ENCODE data around the gene NHS.
"Not testable (repeated sequence)": the region's sequence is repeated elsewhere in the genome, so short reads cannot be mapped to it uniquely, and the experiment has no call there.

NHS gene

GRCh38 chrX:17409566-17410290, 34.7 kb downstream of the NHS start:
- no peak for DNase-seq

DNA sequence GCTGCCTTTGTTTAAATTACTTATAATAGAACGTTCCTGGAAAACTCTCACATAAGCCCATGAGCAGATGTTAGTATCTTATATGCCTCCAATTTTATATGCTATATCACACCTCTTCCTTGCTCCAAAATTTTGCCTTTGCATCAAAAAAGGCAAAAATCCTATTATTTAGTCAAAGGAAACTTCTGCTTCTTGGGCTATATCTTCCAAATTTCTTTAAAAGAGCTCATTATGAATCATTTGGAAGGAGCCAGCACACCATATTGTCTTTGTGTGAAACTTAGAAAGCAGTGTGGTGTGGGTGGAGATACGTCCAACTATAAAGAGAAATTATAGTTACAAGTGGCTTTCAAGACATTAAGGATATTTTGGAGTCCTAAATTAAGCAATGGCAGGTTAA, 35.7 kb downstream of the NHS start:
- no peak for DNase-seq

DNA sequence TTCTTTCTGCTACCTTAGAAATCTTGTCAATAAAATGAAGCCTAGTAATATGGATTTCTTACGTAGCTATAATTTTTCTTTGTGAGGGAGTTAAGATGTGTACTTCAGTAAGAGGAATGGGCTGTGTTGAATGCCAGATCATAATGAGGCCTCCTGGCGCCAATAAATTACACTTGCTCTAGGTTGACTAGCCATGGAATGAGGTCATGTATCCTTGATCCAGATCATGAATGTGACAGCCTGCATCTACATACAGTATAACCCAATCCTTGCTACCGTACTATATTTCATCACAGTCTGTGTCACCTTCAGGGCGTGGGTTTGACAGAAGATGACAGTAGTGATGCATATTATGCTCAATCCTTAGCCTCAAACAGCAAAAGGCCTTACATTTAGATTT, 36.2 kb downstream of the NHS start:
- no peak for DNase-seq

- no peak for DNase-seq
These were observed 37.7 kb downstream of the NHS start for GRCh38 chrX:17412692-17413091.

DNA sequence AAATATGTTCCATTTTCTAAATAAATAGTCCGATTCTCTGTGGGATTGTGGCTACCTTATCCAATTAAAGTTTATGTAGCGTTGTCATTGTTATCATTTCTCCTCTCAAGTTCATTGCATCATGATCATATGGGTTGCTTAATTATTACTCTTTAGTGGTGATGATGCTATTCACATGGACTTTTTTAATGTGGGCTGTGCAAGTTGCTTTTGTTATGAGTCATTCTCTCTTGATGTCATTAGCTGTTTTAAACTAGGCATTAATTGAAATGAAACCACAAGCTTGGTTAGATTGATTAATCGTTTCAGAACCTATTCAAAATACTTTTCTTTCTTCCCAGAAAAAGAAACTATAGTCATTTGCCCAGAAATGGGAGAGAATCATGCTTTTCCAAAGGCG, 38.2 kb downstream of the NHS start:
- DNase-seq: no peak

DNA sequence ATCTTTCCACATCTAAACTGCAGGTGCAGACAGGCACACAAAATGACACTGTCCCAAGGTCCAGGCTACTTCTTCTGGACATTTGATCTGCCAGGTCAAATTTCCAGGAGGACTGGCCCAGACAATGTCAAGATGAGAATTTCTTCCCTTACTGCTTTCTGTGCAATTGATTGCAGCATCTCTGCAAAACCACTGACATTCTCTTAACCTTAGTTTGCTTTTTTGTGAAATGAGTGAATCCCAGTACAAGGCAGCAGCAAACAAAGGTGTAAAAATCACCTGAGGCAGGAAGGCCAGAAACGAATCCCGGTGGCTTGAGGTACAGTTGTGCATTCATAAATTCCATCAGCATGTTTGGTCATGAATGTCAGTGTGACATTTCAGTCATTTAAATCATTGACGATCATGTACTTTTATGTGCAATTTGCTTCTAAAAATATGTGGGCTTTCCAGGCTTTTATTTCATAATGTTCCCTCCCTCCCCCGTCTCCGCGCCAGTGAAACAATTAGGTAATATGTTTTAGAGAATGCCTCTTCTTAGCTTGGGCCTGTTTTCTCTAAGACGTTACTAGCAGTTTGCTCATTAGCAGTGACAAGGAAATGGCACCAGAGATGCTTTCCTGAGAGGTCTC, 39.1 kb downstream of the NHS start:
- DNase-seq: no peak

GRCh38 chrX:17414839-17415238, 39.8 kb downstream of the NHS start:
- no peak for DNase-seq

- no peak for DNase-seq
These were observed 40.3 kb downstream of the NHS start for GRCh38 chrX:17415242-17415810.

- DNase-seq: no peak
These were observed 42.4 kb downstream of the NHS start for GRCh38 chrX:17417372-17417771.

- DNase-seq: no peak
These were observed 50.1 kb downstream of the NHS start for GRCh38 chrX:17425136-17425535.

DNA sequence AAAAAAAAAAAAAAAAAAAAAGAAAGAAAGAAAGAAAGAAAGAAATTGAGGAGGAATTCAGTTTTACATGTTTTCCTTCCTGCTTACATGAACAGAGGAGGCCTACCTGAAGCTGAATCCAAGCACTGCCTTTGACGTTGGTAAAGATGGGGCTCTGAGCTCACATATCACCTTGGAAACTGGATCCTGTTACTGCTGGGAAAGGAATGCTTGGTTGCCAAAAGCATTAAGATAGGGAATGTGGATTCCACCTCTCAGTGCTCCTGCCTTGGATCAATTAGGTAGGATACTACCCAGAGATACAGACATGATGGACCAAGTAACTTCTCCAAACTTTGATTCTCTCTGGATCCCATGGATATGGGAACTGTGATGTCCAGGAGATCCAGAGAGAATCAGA, 50.6 kb downstream of the NHS start:
- no peak for DNase-seq

DNA sequence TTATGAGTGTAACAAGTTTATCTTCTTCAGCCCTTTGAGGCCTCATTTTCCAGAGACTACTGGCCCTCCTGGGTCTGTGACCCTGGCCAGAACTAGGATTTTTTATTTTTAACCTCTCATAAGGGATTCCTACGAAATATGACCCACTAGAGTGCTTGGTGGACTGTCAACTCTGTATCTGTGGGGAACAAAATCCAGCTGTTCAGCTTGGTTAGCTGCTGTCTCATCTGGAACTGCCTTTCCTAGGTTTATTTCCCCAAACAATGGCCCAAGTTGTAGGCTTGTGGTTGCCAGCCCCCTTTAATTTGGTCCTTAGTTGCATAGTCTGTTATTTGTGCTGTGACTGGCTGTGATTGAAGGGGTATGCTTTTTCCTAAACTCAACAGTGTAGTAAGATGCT, 56.2 kb downstream of the NHS start:
- no peak for DNase-seq

- DNase-seq: no peak
These were observed 57.2 kb downstream of the NHS start for GRCh38 chrX:17432158-17432557.

GRCh38 chrX:17433965-17434364, 59.0 kb downstream of the NHS start:
- no peak for DNase-seq

GRCh38 chrX:17435476-17435875, 60.5 kb downstream of the NHS start:
- DNase-seq: no peak

DNA sequence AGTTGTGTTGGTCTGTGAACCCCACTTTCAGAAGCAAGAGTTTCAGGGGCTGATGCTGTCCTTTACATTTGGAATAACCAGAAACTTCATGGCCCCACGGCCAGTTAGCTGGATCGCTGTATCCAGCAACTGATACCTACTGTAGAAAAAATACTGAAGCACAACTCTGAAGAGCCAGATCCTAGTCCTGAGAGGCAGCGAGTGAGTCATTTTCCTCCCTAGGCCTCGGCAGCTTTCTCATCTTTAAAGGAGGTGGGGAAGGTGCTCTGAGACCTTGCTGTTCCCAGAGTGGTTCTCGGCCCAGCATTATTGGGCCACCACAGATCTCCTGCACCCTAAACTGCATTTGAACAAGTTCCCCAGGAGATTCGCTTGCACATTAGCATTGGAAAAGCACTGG, 63.2 kb downstream of the NHS start:
- no peak for DNase-seq

GRCh38 chrX:17440258-17440657, 65.3 kb downstream of the NHS start:
- no peak for DNase-seq

DNA sequence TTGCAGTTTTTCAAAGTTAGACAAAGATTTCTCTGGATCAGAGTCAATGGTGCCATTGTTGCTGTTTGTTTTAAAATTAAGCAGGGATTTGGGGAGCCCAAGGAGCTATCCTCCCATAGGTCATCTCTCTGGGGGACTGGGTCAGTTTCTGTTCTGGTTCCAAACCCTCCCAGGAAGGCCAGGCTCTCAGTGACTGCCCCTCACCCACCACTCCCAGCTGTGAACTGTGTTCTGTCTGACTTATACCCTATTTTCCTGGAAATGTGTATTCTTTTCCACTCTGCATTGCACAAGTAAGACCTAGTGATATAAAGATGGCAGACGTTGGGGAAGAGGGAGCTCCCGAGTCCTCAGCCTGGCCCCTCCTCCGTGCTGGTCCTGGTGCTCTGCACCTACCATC, 65.8 kb downstream of the NHS start:
- no peak for DNase-seq

- DNase-seq: no peak
These were observed 67.0 kb downstream of the NHS start for GRCh38 chrX:17441965-17442364.

DNA sequence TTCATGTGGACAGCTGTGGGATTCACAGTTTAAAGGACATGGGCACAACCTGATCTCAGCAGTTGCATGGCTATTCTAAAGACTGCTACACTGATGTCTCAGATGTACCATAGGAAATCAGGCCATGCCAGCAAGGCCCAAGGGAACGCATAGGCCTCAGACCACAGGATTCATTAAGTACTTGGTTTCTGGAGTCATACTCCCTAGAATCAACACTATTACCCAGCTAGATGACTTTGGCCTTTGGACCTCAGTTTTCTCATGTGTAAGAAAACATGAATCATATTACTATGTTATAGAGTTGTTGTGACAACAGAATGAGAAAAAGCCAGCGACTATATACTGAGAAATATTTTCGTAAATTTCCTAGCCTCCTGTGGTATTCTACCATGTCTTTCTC, 67.9 kb downstream of the NHS start:
- DNase-seq: no peak

DNA sequence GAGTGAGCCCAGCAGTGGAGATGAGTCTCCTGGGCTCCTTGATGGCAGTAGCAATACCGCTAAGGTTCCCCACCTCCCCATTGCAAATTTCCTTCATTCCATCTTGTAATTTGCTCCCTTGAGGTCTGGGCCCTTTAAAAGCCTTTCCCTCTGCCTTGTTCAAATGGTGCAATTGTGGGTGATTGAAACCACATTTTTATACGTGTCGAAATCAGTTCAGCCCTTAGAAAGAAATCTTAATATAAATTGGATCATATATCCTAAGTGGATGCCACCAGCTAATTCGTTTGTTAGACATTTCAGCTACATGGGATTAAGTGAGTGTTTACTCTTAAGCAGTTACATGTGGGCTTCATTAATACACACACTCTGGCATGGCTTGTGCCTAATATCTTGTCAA, 68.6 kb downstream of the NHS start:
- no peak for DNase-seq

- not testable (repeated sequence) for DNase-seq
These were observed 71.3 kb downstream of the NHS start for GRCh38 chrX:17446269-17446668.

- DNase-seq: no peak
These were observed 73.2 kb downstream of the NHS start for GRCh38 chrX:17448188-17448587.

- no peak for DNase-seq
These were observed 74.9 kb downstream of the NHS start for GRCh38 chrX:17449866-17450265.

- DNase-seq: no peak
These were observed 78.8 kb downstream of the NHS start for GRCh38 chrX:17453788-17454187.

Data from NCI-H2171 treated with DMSO at 0.1 percent for 48 hours (cell line).